ENCODE results near the gene SEPTIN2.

Gene SEPTIN2

GRCh38 chr2:241340631-241341163 is 25.0 kb downstream of the SEPTIN2 start:
- H3K27me3 ChIP-seq (ENCODE audit: insufficient read depth, low read length, poor library complexity) = no peaks in the 10 kb centered on the region
- H3K36me3 ChIP-seq (ENCODE audit: control insufficient read depth, insufficient read depth, low read length) = peaks cover 19% of the 10 kb centered on the region
- DNase-seq = no peak

GRCh38 chr2:241344925-241345651 is 29.4 kb downstream of the SEPTIN2 start:
- Histone ChIP-seq H3K56ac (ENCODE audit: low read length) (no peak overlapping the region), H3K27ac (ENCODE audit: low read depth, low read length) (no peak overlapping the region), H3K79me1 (ENCODE audit: low read length) (peaks cover 2% of the 10 kb centered on the region), H3K4me1 (ENCODE audit: control insufficient read depth, low read depth, low read length) (no peaks in the 10 kb centered on the region), H3K9ac (ENCODE audit: low read length) (no peak overlapping the region), H3K79me2 (ENCODE audit: control insufficient read depth, insufficient read depth, low read length) (no peaks in the 10 kb centered on the region), H3K23ac (ENCODE audit: low read length) (no peak overlapping the region), H2AK5ac (ENCODE audit: low read length) (no peak overlapping the region), H3K36me3 (ENCODE audit: control insufficient read depth, insufficient read depth, low read length) (peaks cover 17% of the 10 kb centered on the region), H3K27me3 (ENCODE audit: insufficient read depth, low read length, poor library complexity) (no peaks in the 10 kb centered on the region), H3K4me3 (ENCODE audit: low read length) (no peak overlapping the region), H3K18ac (ENCODE audit: low read length) (no peak overlapping the region), H4K5ac (ENCODE audit: low read length) (no peak overlapping the region), H3K4ac (ENCODE audit: low read depth, low read length) (no peak overlapping the region), H3K4me2 (ENCODE audit: low read length) (no peak overlapping the region), H4K8ac (ENCODE audit: low read depth, low read length) (no peak overlapping the region), H2BK5ac (ENCODE audit: low read length) (no peak overlapping the region), H2BK120ac (ENCODE audit: low read depth, low read length) (no peak overlapping the region), H2BK15ac (replicated peaks; ENCODE audit: low read depth) (no peak overlapping the region)
- no CpG with 5 or more reads among the region's 9 CpGs for WGBS (ENCODE audit: extremely low coverage, insufficient coverage, low lambda C conversion rate)
- DNase-seq = no peak

More at GRCh38 chr2:241340631-241341163, 25.0 kb downstream of the SEPTIN2 start:
- no peak overlapping the region for H3K4me3 ChIP-seq (ENCODE audit: low read length)
- H3K23ac ChIP-seq (ENCODE audit: low read length) = no peak overlapping the region
- H3K27ac ChIP-seq (ENCODE audit: low read depth, low read length) = no peak overlapping the region
- H3K4me1 ChIP-seq (ENCODE audit: control insufficient read depth, low read depth, low read length) = no peaks in the 10 kb centered on the region
- no peak overlapping the region for H2BK15ac ChIP-seq (replicated peaks; ENCODE audit: low read depth)
- H3K9ac ChIP-seq (ENCODE audit: low read length) = no peak overlapping the region
- H3K4ac ChIP-seq (ENCODE audit: low read depth, low read length) = no peak overlapping the region
- WGBS (ENCODE audit: extremely low coverage, insufficient coverage, low lambda C conversion rate) = no CpG with 5 or more reads among the region's 3 CpGs
- no peak overlapping the region for H3K4me2 ChIP-seq (ENCODE audit: low read length)
- no peak overlapping the region for H2BK120ac ChIP-seq (ENCODE audit: low read depth, low read length)
- peaks cover 2% of the 10 kb centered on the region for H3K79me2 ChIP-seq (ENCODE audit: control insufficient read depth, insufficient read depth, low read length)
- H4K8ac ChIP-seq (ENCODE audit: low read depth, low read length) = no peak overlapping the region
- no peak overlapping the region for H2BK5ac ChIP-seq (ENCODE audit: low read length)
- no peak overlapping the region for H3K18ac ChIP-seq (ENCODE audit: low read length)
- H3K56ac ChIP-seq (ENCODE audit: low read length) = no peak overlapping the region
- H4K5ac ChIP-seq (ENCODE audit: low read length) = no peak overlapping the region
- no peak overlapping the region for H2AK5ac ChIP-seq (ENCODE audit: low read length)
- peaks cover 6% of the 10 kb centered on the region for H3K79me1 ChIP-seq (ENCODE audit: low read length)

GRCh38 chr2:241349941-241350340 is 34.2 kb downstream of the SEPTIN2 start:
- Histone ChIP-seq H3K18ac (ENCODE audit: low read length) (no peak overlapping the region), H3K4me1 (ENCODE audit: control insufficient read depth, low read depth, low read length) (peaks cover 5% of the 10 kb centered on the region), H3K27me3 (ENCODE audit: insufficient read depth, low read length, poor library complexity) (no peaks in the 10 kb centered on the region), H3K79me1 (ENCODE audit: low read length) (peaks cover 2% of the 10 kb centered on the region), H3K79me2 (ENCODE audit: control insufficient read depth, insufficient read depth, low read length) (no peaks in the 10 kb centered on the region), H3K56ac (ENCODE audit: low read length) (no peak overlapping the region), H2BK15ac (replicated peaks; ENCODE audit: low read depth) (no peak overlapping the region), H3K27ac (ENCODE audit: low read depth, low read length) (no peak overlapping the region), H2AK5ac (ENCODE audit: low read length) (no peak overlapping the region), H3K36me3 (ENCODE audit: control insufficient read depth, insufficient read depth, low read length) (peaks cover 19% of the 10 kb centered on the region), H3K4me2 (ENCODE audit: low read length) (no peak overlapping the region), H2BK5ac (ENCODE audit: low read length) (no peak overlapping the region), H4K5ac (ENCODE audit: low read length) (no peak overlapping the region), H3K4ac (ENCODE audit: low read depth, low read length) (no peak overlapping the region), H3K9ac (ENCODE audit: low read length) (no peak overlapping the region), H2BK120ac (ENCODE audit: low read depth, low read length) (no peak overlapping the region), H3K23ac (ENCODE audit: low read length) (no peak overlapping the region), H3K4me3 (ENCODE audit: low read length) (no peak overlapping the region), H4K8ac (ENCODE audit: low read depth, low read length) (no peak overlapping the region)
- no peak for DNase-seq
- WGBS (ENCODE audit: extremely low coverage, insufficient coverage, low lambda C conversion rate) = no CpG with 5 or more reads among the region's 8 CpGs

- no peak overlapping the region for H3K23ac ChIP-seq (ENCODE audit: low read length)
- no peak overlapping the region for H4K8ac ChIP-seq (ENCODE audit: low read depth, low read length)
- no peak overlapping the region for H3K18ac ChIP-seq (ENCODE audit: low read length)
- H3K9ac ChIP-seq (ENCODE audit: low read length) = no peak overlapping the region
- H3K4me1 ChIP-seq (ENCODE audit: control insufficient read depth, low read depth, low read length) = peaks cover 7% of the 10 kb centered on the region
- no peak overlapping the region for H4K5ac ChIP-seq (ENCODE audit: low read length)
- no peak overlapping the region for H2BK5ac ChIP-seq (ENCODE audit: low read length)
- H3K4me2 ChIP-seq (ENCODE audit: low read length) = no peak overlapping the region
- no peak overlapping the region for H2AK5ac ChIP-seq (ENCODE audit: low read length)
- no peak overlapping the region for H3K27ac ChIP-seq (ENCODE audit: low read depth, low read length)
- no peak overlapping the region for H3K56ac ChIP-seq (ENCODE audit: low read length)
- WGBS (ENCODE audit: extremely low coverage, insufficient coverage, low lambda C conversion rate) = 100% methylated on average over 1 of the region's 2 CpGs
- no peak overlapping the region for H3K4me3 ChIP-seq (ENCODE audit: low read length)
- no peak for DNase-seq
- H3K4ac ChIP-seq (ENCODE audit: low read depth, low read length) = no peak overlapping the region
- peaks cover 2% of the 10 kb centered on the region for H3K79me1 ChIP-seq (ENCODE audit: low read length)
- peaks cover 16% of the 10 kb centered on the region for H3K36me3 ChIP-seq (ENCODE audit: control insufficient read depth, insufficient read depth, low read length)
- H3K27me3 ChIP-seq (ENCODE audit: insufficient read depth, low read length, poor library complexity) = no peaks in the 10 kb centered on the region
- H2BK15ac ChIP-seq (replicated peaks; ENCODE audit: low read depth) = no peak overlapping the region
- no peak overlapping the region for H2BK120ac ChIP-seq (ENCODE audit: low read depth, low read length)
- H3K79me2 ChIP-seq (ENCODE audit: control insufficient read depth, insufficient read depth, low read length) = no peaks in the 10 kb centered on the region
Observed at GRCh38 chr2:241350530-241350877, 34.8 kb downstream of the SEPTIN2 start.

GRCh38 chr2:241350878-241351639 is 35.3 kb downstream of the SEPTIN2 start:
- Histone ChIP-seq H2BK5ac (ENCODE audit: low read length) (no peak overlapping the region), H3K56ac (ENCODE audit: low read length) (no peak overlapping the region), H2AK5ac (ENCODE audit: low read length) (no peak overlapping the region), H3K4ac (ENCODE audit: low read depth, low read length) (no peak overlapping the region), H4K8ac (ENCODE audit: low read depth, low read length) (no peak overlapping the region), H3K18ac (ENCODE audit: low read length) (no peak overlapping the region), H3K36me3 (ENCODE audit: control insufficient read depth, insufficient read depth, low read length) (peaks cover 14% of the 10 kb centered on the region), H3K4me1 (ENCODE audit: control insufficient read depth, low read depth, low read length) (peaks cover 7% of the 10 kb centered on the region), H2BK120ac (ENCODE audit: low read depth, low read length) (no peak overlapping the region), H3K4me2 (ENCODE audit: low read length) (no peak overlapping the region), H3K79me1 (ENCODE audit: low read length) (peaks cover 2% of the 10 kb centered on the region), H3K27ac (ENCODE audit: low read depth, low read length) (no peak overlapping the region), H3K9ac (ENCODE audit: low read length) (no peak overlapping the region), H4K5ac (ENCODE audit: low read length) (no peak overlapping the region), H2BK15ac (replicated peaks; ENCODE audit: low read depth) (no peak overlapping the region), H3K27me3 (ENCODE audit: insufficient read depth, low read length, poor library complexity) (no peaks in the 10 kb centered on the region), H3K23ac (ENCODE audit: low read length) (no peak overlapping the region), H3K79me2 (ENCODE audit: control insufficient read depth, insufficient read depth, low read length) (no peaks in the 10 kb centered on the region), H3K4me3 (ENCODE audit: low read length) (no peak overlapping the region)
- no peak for DNase-seq
- no CpG with 5 or more reads among the region's 9 CpGs for WGBS (ENCODE audit: extremely low coverage, insufficient coverage, low lambda C conversion rate)
